GM06990 (cell line): ENCODE measurements around the gene FRMD5.

Experiments used
- DNase-seq: peaks from one replicate; pipeline ENCODE4 v3.0.0-alpha.2; 2011; ENCODE audit not compliant: insufficient read length; ENCODE audit errors: extremely low read depth
- H3K27me3 ChIP-seq: replicated peaks from 2 replicates; pipeline ENCODE4 v1.6.0; 2011; ENCODE audit warnings: low read length; ENCODE audit not compliant: control insufficient read depth, insufficient read depth
- H3K36me3 ChIP-seq: 2 replicates; pipeline ENCODE4 v1.5.1; 2011; ENCODE audit warnings: low read length; ENCODE audit not compliant: control insufficient read depth, insufficient read depth
- H3K4me3 ChIP-seq: replicated peaks from 2 replicates; pipeline ENCODE4 v1.5.1; 2011; ENCODE audit warnings: low read depth, mild to moderate bottlenecking, control low read depth, low read length
- TF ChIP-seq, protein P1 (sequence below): IDR thresholded peaks from 2 replicates; pipeline ENCODE4 v1.5.1; 2011; ENCODE audit warnings: low read length, control low read depth, mild to moderate bottlenecking, inconsistent platforms; ENCODE audit not compliant: insufficient read depth, poor library complexity, severe bottlenecking

The FRMD5 gene

DNA sequence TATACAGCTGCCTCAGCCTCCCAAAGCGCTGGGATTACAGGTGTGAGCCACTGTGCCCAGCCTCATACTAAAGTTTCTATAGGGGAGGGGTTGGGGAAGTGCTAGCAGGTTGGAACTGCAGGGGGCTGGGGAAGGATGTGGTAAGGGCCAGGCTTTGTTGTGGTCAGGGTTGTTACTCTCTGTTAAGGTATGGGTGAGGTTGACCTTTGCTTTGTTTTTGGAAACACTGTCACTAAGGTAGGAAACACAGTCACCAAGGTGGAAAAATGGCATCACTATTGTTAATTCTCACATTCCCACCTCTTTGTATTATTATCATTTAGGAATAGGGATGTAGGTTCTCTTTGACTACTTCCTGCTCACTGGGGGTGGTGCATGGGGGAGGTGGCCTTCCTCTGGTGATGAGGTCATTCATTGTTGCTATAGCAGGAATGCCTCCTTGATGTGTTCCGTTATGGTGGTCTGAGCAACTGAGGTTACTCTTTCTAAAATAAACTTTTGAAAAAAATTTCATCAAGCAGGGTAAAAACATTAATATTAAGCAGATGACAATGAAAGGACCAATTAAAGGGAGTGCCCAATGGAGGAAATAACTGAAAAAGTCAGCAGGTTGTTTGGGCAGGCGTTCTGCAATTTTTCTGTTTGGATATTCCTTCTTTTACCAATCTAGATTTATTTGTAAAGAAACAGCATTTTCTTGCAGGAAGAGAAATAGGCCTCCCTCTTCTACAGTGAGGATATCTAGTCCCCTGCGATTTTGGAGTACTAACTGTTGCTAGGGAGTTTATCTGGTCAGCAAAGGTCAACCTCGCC, 217.8 kb downstream of the FRMD5 start:
- peak; percentile 54 for DNase-seq
- H3K27me3 ChIP-seq = no peaks in the 10 kb centered on the region
- H3K36me3 ChIP-seq = no peaks in the 10 kb centered on the region
- no peak overlapping the region for H3K4me3 ChIP-seq
- TF ChIP-seq, protein P1, sequence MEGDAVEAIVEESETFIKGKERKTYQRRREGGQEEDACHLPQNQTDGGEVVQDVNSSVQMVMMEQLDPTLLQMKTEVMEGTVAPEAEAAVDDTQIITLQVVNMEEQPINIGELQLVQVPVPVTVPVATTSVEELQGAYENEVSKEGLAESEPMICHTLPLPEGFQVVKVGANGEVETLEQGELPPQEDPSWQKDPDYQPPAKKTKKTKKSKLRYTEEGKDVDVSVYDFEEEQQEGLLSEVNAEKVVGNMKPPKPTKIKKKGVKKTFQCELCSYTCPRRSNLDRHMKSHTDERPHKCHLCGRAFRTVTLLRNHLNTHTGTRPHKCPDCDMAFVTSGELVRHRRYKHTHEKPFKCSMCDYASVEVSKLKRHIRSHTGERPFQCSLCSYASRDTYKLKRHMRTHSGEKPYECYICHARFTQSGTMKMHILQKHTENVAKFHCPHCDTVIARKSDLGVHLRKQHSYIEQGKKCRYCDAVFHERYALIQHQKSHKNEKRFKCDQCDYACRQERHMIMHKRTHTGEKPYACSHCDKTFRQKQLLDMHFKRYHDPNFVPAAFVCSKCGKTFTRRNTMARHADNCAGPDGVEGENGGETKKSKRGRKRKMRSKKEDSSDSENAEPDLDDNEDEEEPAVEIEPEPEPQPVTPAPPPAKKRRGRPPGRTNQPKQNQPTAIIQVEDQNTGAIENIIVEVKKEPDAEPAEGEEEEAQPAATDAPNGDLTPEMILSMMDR = no peak

DNA sequence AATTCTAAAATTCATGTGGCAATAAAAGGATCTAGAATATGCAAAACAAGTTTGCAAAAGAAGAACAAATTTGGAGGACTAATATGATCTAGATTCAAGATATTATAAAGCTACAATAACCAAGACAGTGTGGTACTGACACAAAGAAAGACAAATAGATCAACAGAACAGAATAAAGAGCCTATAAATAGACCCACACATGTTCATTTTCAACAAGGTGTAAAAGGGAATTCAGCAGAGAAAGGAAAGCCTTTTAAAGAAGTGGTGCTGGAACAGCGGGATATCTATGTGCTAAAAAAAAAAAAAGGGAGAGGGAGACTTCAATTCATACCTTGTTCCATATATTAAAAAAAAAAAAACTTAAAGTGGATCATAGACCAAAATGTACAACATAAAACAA, 219.3 kb downstream of the FRMD5 start:
- no peak for DNase-seq
- Histone ChIP-seq H3K36me3 (no peaks in the 10 kb centered on the region), H3K27me3 (no peaks in the 10 kb centered on the region), H3K4me3 (no peak overlapping the region)
- TF ChIP-seq, protein P1 = no peak

DNA sequence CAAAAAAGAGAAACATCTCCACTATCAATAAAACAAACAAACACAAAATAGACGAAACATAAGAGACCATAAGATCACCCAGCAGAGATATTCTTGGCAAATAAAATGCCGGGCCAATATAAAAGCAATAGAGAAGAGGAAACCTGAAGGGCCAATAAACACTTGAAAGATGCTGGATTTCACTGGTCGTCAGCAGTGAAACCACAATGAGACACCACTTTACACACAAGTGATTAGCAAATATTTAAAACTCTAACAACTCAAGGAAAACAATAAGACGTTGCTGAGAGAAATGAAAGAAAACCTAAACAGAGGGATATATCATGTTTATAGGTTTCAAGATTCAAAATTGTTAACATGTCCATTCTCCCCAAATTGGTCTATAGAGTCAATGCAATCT, 219.7 kb downstream of the FRMD5 start:
- TF ChIP-seq, protein P1 = no peak
- Histone ChIP-seq H3K36me3 (no peaks in the 10 kb centered on the region), H3K27me3 (no peaks in the 10 kb centered on the region), H3K4me3 (no peak overlapping the region)
- DNase-seq = no peak

DNA sequence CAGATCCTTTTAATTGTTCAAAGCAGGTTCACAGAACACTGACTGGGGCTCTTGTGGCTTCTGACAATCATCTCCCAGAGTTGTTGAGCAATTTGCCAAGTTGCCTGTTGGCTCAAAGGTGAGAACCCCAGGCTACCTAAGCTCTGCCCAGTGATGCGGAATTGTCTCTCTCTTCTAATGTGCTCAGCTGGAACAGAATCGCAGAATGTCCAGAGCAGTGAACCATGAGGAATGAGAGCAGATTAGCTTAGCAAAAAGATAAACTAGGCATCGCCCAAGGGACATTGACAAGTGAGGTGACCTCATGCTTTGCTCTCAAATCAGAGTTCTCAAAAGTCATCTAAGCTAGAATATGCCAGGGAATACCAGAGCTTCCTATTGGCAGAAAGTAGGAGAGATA, 220.2 kb downstream of the FRMD5 start:
- no peaks in the 10 kb centered on the region for H3K36me3 ChIP-seq
- TF ChIP-seq, protein P1 = no peak
- no peaks in the 10 kb centered on the region for H3K27me3 ChIP-seq
- H3K4me3 ChIP-seq = no peak overlapping the region
- DNase-seq = peak; percentile 59

DNA sequence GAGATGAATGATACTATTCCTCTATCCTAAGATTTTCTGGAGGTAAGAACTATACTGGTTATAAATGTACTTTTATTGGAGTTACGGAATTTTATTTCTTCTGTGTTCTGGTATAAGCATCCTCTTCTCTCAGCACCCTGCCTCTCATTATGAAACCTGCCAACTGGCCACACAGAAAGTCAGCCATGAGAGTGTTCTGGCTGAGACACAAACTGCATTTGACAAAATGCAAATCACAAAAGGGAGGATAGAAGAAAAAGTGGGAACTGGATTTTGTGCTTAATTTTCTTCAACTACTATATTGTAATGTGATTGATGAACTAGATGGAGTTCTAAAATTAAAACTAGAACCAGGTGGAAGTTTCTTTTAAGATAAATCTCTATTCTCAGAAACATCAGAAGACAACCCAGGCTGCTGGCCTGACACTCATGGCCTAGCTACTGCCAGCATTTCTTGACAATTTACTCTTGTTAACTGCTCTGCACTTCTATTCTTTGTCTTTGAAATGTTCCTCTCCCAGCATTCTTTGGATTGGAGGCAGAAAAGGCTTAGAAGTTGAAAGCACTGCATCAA, 225.2 kb downstream of the FRMD5 start:
- TF ChIP-seq, protein P1 = no peak
- H3K27me3 ChIP-seq = no peaks in the 10 kb centered on the region
- no peak overlapping the region for H3K4me3 ChIP-seq
- no peak for DNase-seq
- no peaks in the 10 kb centered on the region for H3K36me3 ChIP-seq
